GM21515 (cell line): ENCODE data around the gene SEC11A.
"Not testable (repeated sequence)": the region's sequence is repeated elsewhere in the genome, so short reads cannot be mapped to it uniquely, and the experiment has no call there.

Source experiments
- ATAC-seq: cut with Tn5 transposase; IDR thresholded peaks from one replicate; pipeline ENCODE4 v1.9.1; 2021; ENCODE audit not compliant: unreplicated experiment

SEC11A gene

DNA sequence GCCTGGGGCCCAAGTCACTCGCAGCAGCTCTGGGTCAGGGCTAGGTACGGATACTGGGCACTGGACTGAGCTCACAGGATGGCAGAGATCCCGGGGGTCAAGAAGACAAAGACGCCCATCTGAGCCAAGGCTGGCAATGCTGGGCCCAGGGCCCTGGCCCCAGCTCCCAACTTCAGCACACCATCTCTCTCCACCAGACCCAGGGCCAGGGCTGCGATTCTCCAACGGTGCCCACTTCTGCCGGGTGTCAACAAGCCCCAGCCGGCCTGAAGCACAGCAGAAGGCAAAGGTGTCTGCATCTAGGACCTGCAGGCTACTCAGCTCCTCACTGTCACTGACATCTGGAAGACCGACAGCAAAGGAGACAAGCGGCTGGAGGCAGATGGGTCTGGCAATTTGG is 70.4 kb downstream of the SEC11A start:
- ATAC-seq: no peak

DNA sequence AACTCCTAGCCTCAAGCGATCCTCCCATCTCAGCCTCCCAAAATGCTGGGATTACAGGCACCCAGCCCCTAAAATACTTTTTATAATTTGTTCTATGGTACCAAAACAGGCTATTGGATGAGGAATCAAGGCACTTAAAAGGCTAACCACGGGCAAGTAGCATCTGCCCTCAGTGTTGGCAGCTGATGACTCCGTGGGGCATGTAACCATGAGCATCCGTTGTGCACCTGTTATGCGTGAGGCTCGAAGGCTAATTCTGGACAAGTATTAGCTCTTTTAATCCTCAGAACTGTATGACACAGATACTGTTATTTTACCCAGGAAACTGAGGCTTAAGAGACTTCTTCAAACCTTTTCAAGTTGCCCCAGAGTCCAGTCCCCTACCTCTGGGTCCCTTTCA is 72.1 kb downstream of the SEC11A start:
- ATAC-seq: no peak

DNA sequence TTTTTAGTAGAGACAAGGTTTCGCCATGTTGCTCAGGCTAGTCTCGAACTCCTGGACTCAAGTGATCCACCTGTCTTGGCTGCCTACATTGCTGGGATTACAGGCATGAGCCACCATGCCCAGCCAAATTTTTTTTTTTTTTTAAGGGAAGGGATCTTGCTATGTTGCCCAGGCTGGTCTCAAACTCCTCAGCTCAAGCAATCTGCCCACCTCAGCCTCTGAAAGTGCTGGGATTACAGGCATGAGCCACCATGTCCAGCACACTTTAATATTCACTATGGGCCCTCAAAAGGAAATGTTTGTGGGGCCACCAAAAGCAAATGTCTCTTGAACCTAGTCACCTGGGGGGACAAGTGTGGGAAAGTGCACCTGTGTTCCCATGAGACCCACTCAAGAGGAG is 73.3 kb downstream of the SEC11A start:
- not testable (repeated sequence) for ATAC-seq

DNA sequence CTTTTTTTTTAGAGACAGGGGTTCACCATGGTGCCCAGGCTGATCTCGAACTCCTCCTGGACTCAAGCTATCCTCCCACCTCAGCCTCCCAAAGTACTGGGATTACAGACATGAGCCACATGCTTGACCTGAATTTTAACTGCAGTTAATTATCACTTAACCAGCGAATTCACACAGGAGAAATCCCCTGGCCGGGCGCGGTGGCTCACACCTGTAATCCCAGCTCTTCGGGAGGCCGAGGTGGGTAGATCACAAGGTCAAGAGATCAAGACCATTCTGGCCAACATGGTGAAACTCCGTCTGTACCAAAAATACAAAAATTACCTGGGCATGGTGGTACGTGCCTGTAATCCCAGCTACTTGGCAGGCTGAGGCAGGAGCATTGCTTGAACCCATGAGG is 74.1 kb downstream of the SEC11A start:
- not testable (repeated sequence) for ATAC-seq

DNA sequence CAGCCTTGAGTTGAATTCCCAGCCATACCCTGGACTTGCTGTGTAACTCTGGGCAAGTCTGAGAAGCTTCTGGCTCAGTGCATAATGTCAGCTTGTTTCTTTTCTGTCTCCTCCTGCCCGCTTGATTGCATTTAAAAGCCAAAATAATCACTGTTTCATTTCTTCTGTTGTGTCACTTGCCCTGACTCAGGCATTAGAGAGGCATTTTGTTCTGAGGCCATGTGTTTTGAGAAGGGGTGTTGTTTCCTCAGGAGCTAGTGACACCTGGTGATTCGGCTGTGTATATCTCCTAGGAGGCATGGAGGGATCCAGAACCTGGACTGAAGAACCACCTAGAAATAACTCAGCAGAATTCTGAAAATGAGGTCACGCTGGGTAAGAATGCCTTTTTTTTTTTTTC is 77.8 kb downstream of the SEC11A start:
- ATAC-seq: no peak

DNA sequence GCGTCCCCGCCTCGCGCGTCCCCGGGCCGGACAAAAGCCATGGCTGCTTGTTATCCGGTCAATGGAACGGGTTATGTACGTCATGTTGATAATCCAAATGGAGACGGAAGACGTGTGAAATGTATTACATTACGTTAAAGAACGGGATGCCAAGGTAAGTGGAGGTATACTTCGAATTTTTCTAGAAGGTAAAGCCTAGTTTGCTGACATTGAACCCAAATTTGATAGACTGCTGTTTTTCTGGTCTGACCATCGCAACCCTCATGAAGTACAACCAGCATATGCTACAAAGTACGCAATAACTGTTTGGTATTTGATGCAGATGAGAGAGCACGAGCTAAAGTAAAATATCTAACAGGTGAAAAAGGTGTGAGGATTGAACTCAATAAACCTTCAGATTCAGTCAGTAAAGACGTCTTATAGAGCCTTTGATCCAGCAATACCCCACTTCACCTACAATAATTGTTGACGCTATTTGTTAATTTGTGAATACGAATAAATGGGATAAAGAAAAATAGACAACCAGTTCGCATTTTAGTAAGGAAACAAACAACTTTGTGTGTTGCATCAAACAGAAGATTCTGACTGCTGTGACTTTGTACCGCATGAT is 81.6 kb downstream of the SEC11A start:
- ATAC-seq: no peak

DNA sequence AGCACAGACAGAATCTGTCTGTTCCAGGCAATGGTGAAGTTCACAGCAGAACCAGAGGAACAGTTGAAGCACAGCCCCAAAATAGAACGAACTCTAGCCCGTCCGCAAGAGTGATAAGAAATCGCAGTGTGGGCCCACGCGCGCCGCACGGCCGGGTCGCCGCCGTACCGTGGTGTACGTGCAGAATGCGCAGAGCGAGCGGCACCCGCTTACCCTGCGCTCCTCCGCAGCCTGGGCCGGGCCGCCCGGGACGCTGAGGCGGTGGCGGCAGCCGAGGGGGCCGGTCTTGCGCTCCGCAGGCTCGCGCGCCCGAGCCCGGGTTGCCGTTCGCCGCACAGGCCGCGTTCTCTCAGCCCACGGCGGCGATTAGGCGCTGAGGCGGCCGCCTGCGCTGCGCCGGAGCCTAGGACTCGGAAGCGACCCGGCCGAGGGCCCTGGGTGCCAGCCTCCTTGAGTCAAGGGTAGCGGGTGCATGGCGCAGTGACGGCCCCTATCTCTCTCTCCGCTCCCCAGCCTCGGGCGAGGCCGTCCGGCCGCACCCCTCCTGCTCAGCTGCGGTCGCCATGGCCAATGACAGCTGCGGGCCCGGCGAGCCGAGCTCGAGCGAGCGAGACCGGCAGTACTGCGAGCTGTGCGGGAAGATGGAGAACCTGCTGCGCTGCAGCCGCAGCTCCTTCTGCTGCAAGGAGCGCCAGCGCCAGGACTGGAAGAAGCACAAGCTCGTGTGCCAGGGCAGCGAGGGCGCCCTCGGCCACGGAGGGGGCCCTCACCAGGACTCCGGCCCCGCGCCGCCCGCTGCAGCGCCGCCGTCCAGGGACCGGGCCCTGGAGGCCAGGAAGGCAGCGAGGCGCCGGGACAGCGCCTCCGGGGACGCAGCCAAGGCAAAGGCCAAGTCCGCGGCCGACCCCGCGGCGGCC is 82.4 kb downstream of the SEC11A start:
- ATAC-seq: peak; percentile 51

DNA sequence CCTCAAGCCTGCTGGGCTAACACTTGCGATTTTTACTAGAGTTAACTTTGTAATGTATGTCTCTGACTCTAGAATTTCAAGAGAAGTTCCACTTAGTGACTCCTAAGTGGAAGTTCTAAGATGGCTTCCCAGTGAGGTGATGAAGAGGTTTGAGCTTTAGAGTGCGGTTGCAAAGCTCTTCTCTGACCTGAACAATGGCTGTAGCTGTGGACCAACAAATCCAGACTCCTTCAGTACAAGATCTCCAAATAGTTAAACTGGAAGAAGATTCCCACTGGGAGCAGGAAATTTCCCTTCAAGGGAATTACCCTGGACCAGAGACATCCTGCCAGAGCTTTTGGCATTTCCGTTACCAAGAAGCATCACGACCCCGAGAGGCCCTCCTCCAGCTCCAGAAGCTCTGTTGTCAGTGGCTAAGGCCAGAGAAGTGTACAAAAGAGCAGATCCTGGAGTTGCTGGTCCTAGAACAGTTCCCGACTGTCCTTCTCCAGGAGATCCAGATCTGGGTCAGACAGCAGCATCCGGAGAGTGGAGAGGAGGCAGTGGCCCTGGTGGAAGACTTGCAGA is 84.2 kb downstream of the SEC11A start:
- no peak for ATAC-seq

DNA sequence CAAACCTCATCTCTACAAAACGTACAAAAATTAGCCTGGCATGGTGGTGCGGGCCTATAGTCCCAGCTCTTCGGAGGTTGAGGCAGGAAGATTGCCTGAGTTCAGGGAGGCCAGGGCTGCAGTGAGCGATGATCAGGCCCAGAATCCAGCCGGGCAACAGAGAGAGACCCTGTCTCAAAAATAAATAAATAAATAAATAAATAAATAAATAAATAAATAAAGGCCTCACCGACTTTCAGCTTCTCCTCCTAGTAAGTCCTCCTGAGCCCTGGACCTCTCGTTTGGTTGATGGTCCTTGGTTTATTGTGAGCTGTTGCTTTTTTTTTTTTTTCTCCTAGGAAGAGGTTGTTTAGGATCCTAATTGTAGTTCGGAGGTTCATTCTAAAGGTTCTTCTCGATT is 86.9 kb downstream of the SEC11A start:
- no peak for ATAC-seq

DNA sequence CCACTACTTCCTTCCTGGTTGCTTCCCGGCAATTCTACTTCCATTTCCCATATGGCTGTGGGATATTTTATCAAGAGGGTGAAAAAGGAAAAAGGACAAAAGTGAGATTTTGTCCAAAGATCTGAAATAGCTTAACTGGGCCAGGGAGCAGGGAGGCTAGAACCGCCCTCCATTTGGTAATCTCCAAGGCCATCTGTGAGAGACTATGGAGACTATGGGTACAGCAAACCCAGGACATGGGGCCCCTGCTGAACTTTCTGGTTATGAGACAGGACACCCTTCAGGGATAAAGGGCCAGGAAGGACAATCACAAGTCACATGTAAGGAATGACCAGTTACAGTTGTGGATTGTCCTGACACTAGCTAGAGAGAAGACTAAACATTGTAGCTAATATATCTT is 90.8 kb downstream of the SEC11A start:
- ATAC-seq: no peak

DNA sequence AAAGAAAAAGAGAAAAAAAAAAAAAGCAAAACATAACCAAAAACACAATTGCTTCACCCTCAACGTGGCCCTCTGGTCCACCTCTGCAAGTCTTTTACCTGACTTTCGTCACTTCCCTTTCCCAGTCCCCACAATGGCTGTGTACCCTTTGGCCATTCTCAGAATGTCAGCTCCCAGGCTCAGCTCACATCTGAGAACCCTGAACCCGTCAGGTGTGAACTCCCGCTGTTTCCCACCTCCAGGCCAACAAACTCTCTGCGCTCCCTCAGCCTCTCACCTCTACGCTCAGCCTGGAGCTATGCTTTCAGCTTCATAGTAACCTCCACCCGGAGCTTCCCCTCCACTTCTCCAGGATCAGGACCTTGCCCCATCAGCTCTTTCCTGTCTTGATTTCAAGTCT is 91.6 kb downstream of the SEC11A start:
- no peak for ATAC-seq

DNA sequence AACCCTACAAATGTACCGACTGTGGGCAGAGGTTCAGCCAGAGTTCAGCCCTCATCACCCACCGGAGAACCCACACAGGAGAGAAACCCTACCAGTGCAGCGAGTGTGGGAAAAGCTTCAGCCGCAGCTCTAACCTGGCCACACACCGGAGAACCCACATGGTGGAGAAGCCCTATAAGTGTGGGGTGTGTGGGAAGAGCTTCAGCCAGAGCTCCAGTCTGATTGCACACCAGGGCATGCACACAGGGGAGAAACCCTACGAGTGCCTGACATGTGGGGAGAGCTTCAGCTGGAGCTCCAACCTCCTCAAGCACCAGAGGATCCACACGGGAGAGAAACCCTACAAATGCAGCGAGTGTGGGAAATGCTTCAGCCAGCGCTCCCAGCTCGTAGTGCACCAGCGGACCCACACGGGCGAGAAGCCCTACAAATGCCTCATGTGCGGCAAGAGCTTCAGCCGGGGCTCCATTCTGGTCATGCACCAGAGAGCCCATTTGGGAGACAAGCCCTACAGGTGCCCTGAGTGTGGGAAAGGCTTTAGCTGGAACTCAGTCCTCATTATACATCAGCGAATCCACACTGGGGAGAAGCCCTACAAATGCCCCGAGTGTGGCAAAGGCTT is 94.5 kb downstream of the SEC11A start:
- no peak for ATAC-seq

DNA sequence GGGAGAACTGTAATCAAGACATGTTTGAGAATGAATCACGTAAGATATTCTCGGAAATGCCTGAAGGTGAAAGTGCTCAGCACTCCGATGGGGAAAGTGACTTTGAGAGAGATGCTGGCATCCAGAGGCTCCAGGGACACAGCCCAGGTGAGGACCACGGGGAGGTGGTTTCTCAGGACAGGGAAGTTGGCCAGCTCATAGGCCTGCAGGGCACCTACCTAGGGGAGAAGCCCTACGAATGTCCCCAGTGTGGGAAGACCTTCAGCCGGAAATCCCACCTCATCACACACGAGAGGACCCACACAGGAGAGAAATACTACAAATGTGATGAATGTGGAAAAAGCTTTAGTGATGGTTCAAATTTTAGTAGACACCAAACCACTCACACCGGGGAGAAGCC is 95.3 kb downstream of the SEC11A start:
- no peak for ATAC-seq
